Measurements from ENCODE around the gene HS2ST1.
"Not testable (repeated sequence)": the region's sequence is repeated elsewhere in the genome, so short reads cannot be mapped to it uniquely, and the experiment has no call there.

Gene HS2ST1

GRCh38 chr1:87066708-87067107 is 152.3 kb downstream of the HS2ST1 start:
- not testable (repeated sequence) for DNase-seq (ENCODE audit: low spot score)

DNA sequence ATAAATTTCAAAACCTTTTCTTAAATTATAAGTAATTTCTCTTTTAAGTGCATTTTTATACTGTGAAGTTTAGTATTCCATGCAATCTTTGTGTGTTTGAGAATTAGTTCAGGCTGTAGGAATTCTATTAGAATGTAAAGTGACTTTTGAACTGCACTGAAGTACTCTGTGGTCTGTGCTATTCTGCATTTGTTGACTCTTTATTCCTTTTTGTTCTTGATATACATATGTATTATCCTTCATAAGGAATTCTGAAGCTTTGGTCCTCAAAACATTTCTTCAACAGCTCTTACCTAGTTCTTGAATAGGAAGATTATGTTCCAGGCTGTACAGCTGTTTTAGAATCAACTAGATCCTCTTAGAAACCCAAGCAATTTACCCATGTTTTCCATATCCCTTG is 158.0 kb downstream of the HS2ST1 start:
- DNase-seq (ENCODE audit: low spot score): no peak

GRCh38 chr1:87072904-87073303 is 158.5 kb downstream of the HS2ST1 start:
- no peak for DNase-seq (ENCODE audit: low spot score)

- DNase-seq (ENCODE audit: low spot score): no peak
Observed at GRCh38 chr1:87074001-87074795, 159.8 kb downstream of the HS2ST1 start.

DNA sequence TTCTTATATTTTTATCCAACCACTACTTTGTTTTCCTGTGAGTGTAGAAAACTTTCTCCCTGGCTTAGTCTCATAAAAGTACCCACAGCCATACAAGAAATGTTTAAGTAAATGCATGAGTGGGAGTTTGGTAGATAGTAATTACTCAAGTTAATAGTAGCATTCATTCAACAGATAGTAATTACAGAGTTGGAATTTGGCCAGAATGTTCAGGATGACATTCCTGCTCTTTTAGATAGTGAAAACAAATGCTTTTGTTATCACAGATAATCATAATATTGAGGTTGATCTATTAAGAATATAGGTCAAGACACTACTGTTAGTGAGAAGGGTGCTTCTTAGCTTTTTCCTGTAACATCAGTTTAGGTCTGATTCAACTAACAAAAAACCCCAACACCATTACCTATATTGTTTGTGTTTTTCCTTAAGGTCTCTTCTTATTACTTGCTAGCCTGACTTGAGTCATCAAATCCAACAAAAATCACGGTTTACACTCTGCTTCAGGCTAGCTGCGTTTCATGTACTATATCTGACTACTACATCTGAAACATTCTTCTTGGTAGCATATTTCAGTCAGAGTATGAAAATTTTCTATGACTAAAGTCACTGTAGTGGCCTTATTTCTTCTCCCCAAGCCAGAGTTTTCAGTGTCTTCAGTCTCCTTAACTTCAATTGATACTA is 163.7 kb downstream of the HS2ST1 start:
- no peak for DNase-seq (ENCODE audit: low spot score)

GRCh38 chr1:87084244-87084836 is 169.9 kb downstream of the HS2ST1 start:
- DNase-seq (ENCODE audit: low spot score): peak; percentile 76

DNA sequence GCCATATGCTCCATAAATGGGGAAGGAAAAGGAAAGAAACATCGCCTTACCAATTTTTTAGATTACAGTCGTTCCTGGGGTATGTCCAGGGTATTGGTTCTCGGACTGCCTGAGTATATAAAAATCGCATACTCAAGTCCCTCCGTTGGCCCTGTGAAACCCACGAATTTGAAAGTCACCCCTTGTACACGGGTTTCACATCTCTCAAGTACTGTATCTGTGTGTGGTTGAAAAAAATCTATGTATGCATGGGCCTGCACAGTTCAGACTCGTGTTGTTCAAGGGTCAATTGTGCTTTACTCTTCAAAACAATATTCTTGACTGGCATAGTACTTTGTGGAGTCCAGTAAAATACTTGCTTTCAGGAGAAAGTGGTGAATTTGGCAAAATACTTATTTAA is 171.7 kb downstream of the HS2ST1 start:
- no peak for DNase-seq (ENCODE audit: low spot score)

DNA sequence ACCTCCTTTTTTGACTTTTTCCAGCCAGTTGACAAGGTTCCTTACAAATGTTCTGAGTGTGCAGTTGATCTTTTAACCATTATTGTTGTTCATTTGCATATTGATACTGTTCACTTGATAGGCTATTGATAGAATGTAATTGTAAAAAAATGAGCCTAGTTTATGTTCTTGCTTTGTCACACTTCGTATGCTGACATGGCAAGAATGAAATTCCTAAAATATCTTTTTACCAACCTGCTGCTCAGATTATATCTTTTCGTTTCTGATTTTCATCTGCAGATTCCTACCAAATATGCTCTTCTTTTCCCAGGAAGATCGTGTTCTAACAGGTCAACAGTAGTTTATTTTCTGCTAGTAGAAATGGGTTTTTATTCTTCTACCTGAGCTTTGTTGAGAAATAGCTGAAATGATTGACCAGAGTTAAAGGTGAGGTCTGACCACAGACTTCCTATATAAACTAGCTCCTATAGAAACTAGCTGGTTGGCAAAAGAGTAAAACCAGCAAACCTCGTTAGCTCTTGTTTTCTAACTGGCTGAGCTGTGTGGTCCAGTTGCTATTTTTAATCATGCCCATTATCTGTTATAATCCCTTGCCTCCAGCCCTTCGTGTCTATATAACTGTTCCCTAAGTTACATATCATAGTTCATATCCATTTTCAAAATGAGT is 174.8 kb downstream of the HS2ST1 start:
- DNase-seq (ENCODE audit: low spot score): no peak

DNA sequence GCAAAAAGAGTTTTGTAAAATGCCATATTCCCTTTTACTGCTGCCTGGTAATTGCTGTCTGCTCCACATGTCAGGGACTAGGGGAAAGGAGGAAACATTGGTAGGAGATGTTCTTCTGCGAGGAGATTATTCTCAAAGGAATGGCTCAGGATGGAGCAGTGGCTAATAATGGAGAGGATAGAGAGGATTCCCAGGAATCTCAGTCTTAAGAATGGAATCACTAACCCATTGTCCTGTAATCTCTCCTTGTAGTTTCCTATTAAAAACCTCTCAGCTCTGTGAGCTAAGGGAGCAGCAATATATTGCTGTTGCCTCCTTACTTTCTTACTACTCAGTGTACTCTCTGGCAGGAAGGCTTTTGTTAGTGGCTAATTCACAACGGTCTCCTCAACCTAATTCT is 175.4 kb downstream of the HS2ST1 start:
- no peak for DNase-seq (ENCODE audit: low spot score)

DNA sequence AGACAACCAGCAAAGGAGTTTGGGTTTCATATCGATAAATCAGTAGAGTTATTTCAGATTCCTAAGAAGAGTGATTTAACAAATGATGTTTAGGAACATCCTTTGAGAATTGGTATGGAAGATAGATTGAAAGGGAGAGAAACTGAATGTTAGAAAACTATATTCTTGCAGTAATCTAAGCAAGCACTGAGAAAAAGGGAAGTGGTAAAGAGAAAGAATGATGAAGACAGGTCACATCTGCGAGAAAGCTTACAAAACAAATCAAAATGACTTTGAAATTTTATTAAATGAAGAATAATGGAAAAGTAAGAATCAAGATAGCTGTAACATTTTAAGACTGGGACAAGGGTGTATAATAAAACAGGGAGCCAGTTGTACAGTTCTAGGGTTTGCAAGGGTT is 177.0 kb downstream of the HS2ST1 start:
- no peak for DNase-seq (ENCODE audit: low spot score)

GRCh38 chr1:87092846-87093245 is 178.4 kb downstream of the HS2ST1 start:
- no peak for DNase-seq (ENCODE audit: low spot score)

- no peak for DNase-seq (ENCODE audit: low spot score)
Observed at GRCh38 chr1:87093286-87093685, 178.9 kb downstream of the HS2ST1 start.

- no peak for DNase-seq (ENCODE audit: low spot score)
Observed at GRCh38 chr1:87094238-87094637, 179.8 kb downstream of the HS2ST1 start.

GRCh38 chr1:87100271-87100670 is 185.8 kb downstream of the HS2ST1 start:
- DNase-seq (ENCODE audit: low spot score): no peak

- no peak for DNase-seq (ENCODE audit: low spot score)
Observed at GRCh38 chr1:87103074-87103473, 188.6 kb downstream of the HS2ST1 start.

DNA sequence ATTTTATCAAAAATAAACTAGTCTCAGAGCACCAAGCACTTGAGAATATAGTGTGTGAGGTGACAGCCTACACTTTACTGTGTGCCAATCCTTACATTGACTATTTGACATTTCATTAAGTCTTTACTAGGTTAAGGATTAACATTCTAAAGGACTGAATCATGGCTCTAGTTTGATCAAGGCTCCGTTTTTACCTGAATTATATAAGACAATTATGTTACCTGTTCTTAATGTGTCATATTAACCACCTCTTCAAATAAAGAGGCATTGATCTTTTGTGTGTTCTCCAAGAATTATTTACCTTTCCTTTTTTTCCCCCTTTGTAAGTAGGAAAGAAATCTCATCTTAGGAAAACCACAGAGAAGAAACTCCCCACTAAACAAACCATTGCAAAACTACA is 189.7 kb downstream of the HS2ST1 start:
- no peak for DNase-seq (ENCODE audit: low spot score)

- no peak for DNase-seq (ENCODE audit: low spot score)
Observed at GRCh38 chr1:87104945-87105344, 190.5 kb downstream of the HS2ST1 start.

GRCh38 chr1:87106144-87106543 is 191.7 kb downstream of the HS2ST1 start:
- DNase-seq (ENCODE audit: low spot score): no peak

GRCh38 chr1:87106867-87107266 is 192.4 kb downstream of the HS2ST1 start:
- DNase-seq (ENCODE audit: low spot score): no peak

DNA sequence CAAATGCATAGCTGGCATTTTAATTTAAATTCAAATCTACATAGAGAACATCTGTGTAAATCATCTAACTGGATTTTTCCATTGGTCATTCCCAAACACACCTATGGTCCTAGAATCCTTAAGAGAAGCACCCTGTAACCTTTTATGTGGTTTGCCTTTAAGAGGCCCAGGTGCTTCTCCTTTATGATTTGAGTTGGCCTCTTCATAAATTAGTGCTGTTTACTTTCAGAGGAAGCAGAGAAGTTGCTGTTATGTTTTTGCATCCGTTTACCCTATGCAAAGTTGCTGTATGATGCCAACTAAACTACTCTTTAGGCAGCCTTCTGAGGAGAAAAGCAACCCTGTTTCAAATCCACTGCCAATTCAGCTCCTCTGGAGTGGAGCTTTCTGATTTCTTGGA is 193.8 kb downstream of the HS2ST1 start:
- DNase-seq (ENCODE audit: low spot score): no peak

- no peak for DNase-seq (ENCODE audit: low spot score)
Observed at GRCh38 chr1:87108814-87109411, 194.5 kb downstream of the HS2ST1 start.

GRCh38 chr1:87111659-87112371 is 197.4 kb downstream of the HS2ST1 start:
- no peak for DNase-seq (ENCODE audit: low spot score)

Data from hematopoietic multipotent progenitor cell treated with erythropoietin and hydrocortisone succinate and interleukin-3 and kit ligand, for 15 days (in vitro differentiated cells).